ENCODE measurements around the gene DNAH10.
A peak's percentile ranks its signal among the peaks of the same experiment; 100 is the strongest.

Gene DNAH10

DNA sequence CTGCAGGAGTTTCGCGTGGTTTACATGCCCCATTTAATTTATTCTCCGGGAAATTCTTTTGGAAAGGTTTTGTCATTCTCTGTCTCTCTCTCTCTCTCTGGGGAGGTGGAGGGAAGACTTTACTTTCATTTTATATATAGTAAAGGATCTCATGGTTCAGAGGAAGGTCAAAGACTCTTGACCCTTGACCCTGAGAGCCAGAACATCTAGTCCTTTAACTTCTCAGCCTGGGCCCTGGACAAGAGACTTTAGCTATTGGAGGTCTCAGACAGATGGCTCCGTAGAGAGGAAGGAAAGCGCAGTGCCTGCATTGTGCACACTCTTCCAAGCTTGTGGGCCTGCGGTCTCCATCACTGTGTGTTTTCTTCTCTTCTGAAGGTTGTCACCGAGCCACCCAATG is 166.8 kb downstream of the DNAH10 start:
- no peak for DNase-seq (ENCODE audit: low read depth in 4 of 4, low spot score in 1 of 4)

DNA sequence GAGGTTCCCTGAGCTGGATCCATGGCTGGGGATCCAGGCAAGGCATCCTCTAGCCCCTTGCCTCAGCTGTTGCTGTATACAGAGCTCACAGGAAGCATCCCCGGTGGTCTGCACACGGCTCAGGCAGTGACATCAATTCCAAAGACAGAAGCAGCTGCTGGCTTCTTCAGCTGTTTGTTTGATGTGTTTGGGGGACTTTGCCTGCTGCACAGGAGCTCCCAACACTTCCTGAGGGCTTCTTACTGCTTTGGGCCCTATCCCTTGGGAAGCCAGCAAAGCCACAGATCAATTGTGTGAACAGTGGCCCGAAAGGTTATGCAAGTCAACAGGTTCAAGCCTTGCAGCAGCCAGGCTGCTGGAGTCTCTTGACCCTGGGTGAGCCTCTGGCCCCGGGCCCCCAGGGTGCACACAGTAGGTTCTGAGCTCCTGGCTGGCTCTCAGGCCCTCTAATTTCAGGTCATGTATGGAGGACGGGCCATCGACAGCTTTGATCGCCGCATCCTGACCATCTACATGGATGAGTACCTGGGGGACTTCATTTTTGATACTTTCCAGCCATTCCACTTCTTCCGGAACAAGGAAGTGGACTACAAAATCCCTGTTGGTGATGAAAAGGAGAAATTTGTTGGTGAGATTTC is 168.0 kb downstream of the DNAH10 start:
- no peak for DNase-seq (ENCODE audit: low read depth in 4 of 4, low spot score in 1 of 4)

DNA sequence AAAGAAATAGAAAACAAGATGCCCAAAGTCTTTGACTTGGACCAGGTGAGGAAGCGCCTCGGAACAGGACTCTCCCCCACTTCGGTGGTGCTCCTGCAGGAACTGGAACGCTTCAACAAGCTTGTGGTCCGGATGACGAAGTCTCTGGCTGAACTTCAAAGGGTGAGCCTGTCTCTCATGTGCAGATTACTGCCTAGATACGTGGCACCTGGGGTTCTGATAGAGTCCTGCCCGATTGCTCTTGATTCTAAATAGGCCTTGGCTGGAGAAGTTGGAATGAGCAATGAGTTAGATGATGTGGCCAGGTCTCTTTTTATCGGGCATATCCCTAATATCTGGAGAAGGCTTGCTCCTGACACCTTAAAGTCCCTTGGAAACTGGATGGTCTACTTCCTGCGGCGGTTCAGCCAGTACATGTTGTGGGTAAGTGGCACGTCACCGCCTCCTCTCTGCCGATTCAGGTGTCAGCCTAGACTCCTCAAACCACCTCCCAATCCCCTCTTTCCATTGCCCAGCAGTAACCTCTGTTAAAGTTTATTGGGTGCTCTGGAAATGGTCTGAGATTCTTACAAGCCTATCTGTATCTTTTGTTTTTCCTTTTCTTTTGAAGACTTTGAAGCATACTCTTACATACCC is 169.7 kb downstream of the DNAH10 start:
- DNase-seq (ENCODE audit: low read depth in 4 of 4, low spot score in 1 of 4), result peak in 2 of 4 experiments; percentile 5 to 16

DNA sequence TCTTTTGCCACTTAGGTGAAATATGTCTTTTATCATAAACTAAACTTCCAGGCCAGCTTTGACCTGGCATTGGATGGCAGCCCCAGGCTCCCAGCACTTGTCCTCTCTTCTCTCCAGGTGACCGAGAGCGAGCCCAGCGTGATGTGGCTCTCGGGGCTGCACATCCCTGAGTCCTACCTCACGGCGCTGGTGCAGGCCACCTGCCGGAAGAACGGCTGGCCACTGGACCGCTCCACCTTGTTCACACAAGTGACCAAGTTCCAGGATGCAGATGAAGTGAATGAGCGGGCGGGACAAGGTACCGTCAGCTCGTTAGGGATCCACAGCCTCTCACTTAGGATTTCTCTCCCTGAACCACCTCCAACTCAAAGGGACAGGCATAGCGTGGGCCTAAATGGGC is 171.1 kb downstream of the DNAH10 start:
- DNase-seq (ENCODE audit: low read depth in 4 of 4, low spot score in 1 of 4), result no peak

DNA sequence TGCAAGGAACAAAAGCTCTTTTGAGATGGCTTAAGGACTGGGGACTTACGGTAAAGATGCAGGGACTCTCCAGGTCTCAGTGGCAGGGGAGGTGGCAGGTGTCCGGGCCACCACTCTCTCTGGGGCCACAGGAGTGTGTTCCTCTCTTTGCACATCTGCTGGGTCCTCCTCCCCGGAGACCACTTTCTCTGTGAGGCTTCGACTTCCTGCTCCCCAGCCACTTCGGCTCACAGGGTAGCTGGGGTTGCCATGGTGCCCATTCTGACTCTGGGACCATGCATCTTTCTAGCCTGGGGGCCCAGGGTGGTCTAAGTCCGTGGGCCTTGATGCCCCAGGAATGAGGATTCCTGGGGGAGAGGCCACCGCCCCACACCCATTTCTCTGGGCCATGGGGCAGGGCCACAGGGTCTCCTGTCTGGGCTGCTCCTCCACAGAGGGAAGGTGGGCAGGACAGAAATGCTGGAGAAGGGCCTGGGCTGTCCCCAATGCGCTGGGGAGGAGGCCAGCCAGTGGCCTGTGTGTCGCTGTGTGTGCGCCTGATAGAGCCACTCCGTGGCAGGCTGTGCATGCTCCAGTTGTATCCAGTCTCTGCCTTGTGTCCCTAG is 172.0 kb downstream of the DNAH10 start:
- no peak for DNase-seq (ENCODE audit: low read depth in 4 of 4, low spot score in 1 of 4)

DNA sequence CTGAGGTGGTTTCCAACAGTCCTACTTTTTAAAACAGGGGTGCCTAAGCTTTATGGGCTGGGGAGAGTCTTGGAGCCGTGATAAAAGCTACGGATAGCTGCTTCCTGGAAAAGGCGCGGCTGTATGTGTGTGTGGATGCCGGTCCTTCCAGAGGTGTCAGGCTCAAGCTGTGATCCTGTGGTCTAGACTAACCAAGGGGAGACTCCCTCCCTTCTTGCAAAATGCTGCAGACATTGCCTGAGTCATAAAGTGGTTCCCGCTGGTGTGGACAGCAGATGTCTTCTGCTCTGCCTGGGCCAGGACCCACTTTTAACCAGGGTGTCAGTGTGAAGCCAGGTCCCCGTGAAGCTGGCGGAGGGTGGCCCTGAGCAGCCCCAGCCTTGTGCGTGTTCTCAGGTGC is 172.7 kb downstream of the DNAH10 start:
- no peak for DNase-seq (ENCODE audit: low read depth in 4 of 4, low spot score in 1 of 4)

DNA sequence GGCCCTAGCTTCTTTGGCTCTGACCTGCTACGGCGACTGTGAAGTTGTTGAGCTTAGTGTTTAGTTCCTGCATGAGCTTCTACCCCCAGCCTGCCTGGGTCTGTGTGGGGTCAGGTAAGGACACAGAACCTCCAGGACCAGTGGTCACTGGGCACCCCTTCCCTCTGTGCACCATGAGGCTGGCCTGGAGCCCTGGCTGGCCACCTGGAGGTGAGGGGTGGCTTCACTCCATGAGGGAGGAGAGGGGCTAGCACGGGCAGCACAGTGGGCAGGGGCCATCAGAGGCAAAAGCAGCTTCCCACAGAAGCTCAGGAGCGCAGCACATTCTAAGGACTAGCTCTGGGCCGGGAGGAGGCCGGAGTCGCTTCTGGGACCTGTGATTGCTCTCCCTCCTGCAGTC is 173.9 kb downstream of the DNAH10 start:
- no peak for DNase-seq (ENCODE audit: low read depth in 4 of 4, low spot score in 1 of 4)

DNA sequence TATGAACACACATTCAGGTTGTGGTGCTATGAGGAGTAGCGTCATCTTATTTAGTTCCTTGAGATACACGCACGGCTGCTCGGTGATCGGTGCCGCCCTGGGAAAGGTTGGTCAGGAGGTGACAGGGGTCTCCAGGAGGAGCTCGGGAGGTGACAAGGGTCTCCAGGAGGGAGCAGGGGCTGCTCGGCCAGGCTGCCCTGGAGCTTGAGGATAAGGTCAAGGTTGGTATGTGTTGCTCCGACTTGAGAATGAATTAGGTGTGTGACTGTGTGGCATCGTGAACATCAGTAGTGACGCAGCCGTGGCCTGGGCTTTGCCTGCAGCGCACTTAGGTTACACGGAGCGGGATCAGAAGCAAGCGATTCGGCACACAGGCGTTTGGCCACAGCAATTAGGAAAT is 174.4 kb downstream of the DNAH10 start:
- no peak for DNase-seq (ENCODE audit: low read depth in 4 of 4, low spot score in 1 of 4)

DNA sequence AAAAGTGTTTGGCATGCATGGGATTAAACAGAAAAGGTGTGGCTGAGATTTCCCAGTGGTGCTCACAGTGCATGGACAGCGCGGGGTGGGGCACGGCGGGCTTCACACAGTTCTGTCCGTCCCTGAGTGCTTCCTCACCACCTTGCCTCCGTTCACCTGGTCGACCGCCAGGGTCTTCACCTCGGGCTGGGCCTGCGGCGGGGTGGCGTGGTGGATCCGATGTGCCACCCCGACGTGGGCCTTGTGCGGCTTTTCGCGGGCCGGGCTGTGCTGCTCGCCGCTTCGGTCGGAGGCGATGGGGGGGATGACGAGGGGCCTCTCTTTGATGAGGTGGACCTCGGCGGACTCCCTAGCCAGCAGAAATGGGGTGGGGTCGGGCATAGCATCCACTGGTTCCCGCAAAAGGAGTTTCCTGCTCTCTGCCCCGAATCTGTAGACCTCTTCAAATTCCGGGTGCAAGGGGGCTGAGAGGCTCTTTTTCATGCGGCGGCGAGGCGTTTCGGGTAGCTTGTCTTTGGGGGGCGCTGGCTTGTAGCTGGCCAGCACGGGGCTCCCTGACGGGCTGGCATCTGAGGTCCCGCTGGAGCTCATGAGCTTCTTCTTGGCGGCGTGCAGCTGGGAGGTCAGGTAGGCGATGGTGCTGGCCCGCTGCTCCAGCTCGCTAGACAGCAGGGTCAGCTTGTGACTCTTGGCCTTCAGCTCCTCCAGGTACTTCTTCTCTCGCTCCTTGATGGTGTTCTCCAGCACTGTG is 175.0 kb downstream of the DNAH10 start:
- no peak for DNase-seq (ENCODE audit: low read depth in 4 of 4, low spot score in 1 of 4)

DNA sequence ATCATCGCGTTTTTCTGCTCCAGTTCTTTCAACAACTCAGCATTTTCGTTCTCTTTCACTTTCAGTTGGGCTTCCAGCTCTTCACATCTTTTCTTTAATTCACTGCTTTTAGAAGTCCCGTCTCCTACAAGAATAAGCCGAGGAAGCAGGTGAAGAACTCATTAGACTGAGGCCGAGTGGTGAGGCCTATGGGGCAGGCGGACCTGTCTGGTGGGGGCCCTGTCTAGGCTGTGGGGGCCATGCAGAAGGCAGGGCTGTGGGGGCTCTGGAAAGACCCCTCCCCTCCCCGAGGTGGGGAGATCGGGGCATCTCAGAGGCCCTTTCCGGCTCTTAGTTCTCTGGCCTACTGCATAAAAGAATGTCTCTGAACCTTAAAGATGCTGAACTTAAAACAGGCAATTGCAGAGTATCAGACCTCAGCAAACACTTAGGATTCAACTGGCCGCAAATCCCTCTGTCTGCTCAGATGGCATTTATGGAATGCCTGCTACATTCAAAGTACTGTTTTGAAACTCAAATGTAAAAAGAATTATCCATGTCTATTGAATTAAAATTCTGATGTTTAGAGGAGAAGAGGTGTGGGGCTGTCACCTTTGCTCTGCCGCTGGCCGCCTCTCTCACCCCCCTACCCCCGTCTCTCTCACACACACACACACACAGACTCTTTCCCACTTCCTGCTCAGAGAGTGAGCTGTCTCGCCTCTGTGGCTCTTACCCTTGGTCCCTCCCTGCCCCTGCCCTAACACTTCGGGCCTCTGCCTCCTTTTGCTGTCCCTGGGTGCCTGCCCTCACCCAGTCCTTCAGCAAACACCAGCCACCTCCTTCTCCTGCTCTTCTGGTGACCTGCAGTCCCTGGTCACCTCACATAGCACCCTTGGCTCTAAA is 175.8 kb downstream of the DNAH10 start:
- peak in 2 of 4 experiments; percentile 8 to 33 for DNase-seq (ENCODE audit: low read depth in 4 of 4, low spot score in 1 of 4)

DNA sequence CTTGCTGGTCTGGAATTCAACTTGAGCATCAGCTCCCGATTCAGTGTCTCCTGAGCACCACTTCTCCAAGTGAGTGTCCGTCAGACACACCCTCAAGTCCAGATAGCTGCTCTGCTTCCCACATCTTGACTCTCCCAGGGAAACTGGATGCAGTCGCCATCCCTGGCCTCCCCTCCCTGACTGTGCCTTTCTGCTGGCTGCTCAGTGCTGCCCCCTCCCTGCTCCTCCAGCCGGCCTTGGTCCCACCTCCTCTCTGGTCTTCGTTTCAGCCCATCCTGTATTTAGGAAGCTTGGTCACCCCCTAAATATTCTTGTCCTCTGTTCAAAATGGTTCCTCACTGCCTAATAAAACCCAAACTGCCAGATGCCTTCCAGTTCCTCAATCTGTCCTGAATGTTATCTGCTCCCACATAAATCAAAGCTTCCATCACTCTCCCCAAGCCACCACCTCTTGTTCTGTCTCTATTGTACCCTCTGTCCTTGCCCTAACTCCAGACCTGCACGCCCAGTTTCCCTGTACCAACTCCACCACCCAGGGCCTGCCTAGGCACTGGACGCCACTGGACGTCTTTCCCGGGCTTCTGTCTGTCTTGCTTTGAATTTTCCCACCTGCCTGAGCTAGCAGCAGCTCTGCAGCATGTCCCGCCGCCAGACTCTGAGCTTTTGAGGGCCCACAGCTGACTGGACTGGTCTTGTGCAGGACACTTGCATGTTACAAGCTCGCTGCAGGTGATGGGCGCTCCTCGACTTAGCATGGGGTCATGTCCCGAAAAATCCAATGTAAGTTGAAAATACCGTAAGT is 176.8 kb downstream of the DNAH10 start:
- peak in 1 of 4 experiments; percentile 8 for DNase-seq (ENCODE audit: low read depth in 4 of 4, low spot score in 1 of 4)

DNA sequence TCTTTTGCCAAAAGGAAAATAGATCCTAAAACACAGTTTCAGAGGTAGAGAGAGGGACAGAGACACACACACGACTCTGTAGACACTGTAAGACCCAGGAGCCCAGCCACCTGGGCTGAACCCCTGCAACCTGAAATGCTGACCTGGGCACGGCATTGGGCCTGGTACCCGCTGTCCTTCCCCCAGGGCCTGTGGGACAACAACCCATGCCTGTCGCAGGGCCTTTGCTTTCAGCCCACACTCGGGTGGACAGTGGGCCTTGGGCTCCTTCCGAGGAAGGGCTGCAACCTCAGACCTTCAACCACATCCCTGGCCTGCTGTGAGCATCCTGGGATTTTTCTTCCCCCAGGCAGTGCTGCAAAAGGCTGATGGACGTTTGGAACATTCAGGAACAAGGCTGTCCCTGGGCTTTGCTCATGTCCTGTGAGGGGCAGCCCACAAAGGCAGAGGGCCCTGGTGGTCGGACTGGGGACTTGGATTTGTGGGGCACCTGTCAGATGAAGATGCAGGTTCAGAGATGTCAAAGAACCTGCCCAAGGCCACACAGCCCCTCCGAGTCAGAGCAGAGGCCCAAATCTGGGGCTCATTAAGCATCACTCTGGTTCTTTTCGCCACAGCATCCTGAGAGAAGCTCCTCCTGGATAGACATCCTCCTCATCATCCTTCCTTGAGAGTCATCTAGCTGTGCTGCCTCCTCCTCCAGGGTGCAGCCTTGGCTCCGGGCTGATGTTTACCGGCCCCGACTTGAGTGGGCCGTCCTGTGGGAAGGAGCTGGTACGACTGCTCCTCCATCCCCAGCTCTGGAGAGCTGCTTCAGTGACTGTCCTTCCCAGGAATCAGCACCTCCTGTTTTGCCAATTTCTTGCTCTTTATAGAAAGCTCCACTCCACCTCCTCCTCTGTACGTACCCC is 177.9 kb downstream of the DNAH10 start:
- DNase-seq (ENCODE audit: low read depth in 4 of 4, low spot score in 1 of 4), result no peak

DNA sequence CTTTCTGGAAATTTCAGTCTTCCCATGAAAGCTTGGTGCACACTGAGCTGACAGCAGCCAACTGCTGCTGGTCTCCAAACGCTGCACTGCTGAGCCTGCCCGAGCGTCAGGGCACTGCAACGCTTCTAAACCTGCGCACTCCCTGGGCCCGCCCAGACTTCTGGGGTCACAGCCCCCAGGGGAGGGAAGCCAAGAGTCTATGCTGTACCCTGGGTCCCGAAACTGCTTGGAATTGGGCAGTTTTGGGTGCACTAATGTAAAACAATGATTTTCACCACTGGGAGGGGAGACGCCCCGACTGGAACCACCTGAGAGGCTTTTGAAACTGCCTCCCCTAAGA is 178.5 kb downstream of the DNAH10 start:
- no peak for DNase-seq (ENCODE audit: low read depth in 4 of 4, low spot score in 1 of 4)

DNA sequence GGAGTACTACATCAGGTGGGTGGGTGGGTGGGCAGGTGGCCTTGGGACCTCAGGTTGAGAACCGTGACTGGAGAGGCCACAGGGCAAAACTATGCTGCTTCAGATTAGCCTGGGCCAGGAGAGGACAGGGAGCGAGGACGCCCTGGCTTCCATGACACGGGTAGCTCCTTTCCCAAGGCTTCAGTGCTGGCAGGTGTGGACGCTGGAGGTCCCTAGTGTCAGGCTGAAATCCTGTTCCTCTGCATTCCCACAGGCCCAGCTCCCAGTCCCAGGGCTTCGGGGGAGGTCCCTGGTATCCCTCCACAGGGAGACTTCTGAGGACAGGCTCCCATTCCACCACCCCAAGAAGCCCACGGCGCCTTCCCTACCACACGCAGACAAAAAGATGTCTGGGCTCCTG is 178.9 kb downstream of the DNAH10 start:
- DNase-seq (ENCODE audit: low read depth in 4 of 4, low spot score in 1 of 4), result no peak

DNA sequence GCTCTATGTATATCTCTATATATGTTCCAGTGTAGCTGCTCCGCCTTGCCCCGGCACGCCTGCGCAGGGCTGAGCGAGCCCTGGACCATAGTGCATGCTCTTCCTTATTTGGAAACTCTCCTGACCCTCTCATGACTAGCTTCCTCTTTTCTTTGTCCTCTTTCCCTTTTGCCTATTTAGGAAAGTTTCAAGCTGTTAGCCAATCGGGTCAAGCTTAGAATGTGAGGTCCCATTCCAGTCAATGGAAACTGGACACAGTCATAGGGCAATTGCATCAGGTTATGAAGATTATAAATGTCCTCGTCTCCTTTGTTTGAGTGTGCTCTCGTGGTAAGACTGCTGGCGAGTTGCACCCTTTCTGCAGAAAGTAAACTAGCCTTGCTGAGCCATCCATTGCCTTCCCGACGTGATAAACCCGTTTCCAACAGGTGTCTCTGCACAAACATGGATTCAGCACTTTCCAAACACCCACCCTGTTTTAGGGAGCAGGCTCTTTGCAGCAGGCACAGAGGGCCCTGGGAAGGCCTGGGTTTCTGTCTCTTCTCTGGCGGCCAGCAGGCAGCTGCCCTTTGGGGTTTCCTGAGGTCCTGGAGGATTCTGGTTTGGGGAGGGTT is 179.6 kb downstream of the DNAH10 start:
- no peak for DNase-seq (ENCODE audit: low read depth in 4 of 4, low spot score in 1 of 4)

DNA sequence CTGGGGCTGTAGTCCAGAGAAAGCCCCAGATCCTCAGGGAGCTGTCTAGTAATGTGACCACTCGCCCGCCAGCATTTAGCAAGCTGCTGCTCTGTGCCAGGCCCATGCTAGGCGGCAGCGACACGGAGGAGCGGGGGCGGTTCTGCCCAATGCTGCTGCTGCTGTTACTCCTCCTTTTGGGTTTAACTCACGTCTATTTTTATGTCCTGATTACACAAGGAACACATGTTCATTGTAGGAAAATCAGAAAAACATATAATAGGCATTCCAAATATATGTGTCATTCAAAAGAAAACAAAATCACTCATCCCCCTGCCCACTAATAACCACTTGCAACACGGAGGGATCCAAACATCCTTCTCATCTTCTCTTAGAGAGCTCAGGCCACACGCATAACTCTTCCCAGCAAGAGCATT is 180.1 kb downstream of the DNAH10 start:
- DNase-seq (ENCODE audit: low read depth in 4 of 4, low spot score in 1 of 4), result no peak

DNA sequence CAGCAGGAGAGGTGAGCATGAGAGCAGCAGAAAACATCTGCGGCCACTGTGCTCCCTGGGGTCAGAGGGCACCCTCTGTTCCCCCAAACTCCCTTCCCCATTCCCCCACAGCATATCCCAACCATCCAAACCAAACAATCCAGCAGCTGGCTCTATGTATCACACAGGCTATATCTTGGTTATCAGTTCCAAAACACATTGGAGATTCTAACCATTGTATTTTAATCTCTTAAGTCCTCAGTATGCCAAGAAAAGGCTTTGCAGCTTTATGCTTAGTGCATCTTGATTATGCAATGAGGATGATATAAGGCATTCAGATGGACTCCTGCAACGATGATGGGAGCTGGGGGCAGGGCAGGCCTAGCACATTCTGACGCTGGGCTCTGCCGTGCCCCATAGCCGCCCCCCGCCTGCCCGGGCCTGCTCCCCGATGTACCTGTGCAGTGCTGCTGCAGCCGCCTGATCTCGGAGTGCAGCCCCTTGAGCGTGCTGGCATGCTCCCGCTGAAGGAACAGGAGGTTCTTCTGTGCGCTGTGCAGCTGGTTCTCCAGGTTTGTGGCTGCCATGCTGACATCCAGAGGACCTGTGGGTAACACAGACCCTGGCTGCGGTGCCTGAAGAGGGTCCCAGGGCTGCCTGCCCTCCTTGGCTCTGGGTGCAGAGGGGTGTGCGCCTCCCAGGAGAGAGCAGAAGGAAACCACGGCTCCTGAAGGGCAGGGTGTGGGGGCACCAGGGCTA is 181.0 kb downstream of the DNAH10 start:
- DNase-seq (ENCODE audit: low read depth in 4 of 4, low spot score in 1 of 4), result no peak

DNA sequence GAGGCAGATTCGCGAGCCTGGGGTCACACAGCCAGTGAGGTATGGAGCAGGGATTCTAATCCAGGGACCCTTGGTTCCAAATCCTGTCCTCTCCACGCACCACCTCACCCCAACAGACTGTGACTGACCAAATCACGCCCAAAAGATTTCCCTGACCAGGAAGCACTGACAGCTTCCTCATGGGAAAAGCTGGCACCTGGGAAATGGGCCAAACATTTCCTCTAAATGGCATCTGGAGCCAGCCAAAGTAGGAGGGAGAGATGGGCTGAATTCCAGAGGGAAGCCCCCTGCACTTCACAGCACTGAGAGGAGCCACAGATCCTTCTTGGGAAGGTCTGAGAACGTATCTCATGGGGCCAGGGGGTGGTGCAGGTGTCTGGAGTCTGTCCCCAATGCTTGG is 181.7 kb downstream of the DNAH10 start:
- DNase-seq (ENCODE audit: low read depth in 4 of 4, low spot score in 1 of 4), result no peak
